Activated T-helper 1 cell treated with anti-CD3 and anti-CD28 coated beads, Interleukin-2, amount 50 U/mL, for 16 hours (primary cell): ENCODE data around the gene NXPE4.

Source experiments
- DNase-seq, 2 donors: peaks; one replicate each; pipeline ENCODE4 v3.0.0-alpha.2; 2020; ENCODE audit warnings: low read depth in 1 of 2, low spot score in 1 of 2

NXPE4 gene

GRCh38 chr11:114562166-114562916 is 33.2 kb downstream of the NXPE4 start:
- DNase-seq = no peak

DNA sequence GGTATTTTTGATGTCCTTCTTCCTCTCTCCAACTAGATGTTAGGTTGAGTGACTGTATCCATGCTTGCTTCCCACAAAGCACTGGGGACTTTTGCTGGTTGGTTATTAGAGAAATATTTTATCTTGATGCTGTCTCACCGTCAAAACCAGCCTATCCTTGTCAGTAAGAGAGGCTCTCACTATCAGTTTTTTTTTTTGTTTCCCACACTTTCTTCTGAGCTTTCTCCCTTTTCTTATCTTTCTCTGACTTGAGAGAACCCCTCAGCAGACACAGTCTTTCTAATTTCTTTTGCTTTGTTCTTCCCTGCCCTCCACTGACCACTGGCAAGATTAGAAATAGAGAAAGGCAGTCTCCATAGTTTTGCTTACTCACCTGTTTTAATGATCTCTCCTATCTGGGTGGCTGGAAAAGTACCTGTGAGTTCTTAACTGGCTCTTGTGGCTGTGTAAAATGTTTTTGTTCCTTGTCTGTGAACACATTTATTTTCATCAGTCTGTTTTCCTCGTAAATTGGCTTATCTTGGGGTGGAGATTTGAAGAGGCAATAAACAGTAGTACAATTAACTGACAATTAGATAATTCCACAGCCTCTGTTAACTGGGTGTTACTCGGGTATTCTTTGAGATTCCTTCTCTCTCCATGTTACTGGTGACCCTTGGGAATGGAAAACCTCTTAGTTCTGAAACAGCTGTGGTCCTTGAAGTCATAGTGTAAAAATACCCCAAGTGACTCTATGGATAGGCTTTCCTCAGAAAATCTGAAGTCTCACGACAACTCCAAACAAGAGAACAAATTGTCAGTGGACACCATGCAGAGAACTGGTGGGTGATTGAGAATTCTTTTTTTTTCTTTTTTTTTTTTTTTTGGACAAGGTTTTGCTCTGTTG is 35.9 kb downstream of the NXPE4 start, which contains the start of gene NXPE1:
Gene NXPE1, minus strand, starts transcription at position 457 of the 886 bp plus-strand sequence. CDS start 8,680 bp downstream, outside the sequence.
- no peak for DNase-seq

DNA sequence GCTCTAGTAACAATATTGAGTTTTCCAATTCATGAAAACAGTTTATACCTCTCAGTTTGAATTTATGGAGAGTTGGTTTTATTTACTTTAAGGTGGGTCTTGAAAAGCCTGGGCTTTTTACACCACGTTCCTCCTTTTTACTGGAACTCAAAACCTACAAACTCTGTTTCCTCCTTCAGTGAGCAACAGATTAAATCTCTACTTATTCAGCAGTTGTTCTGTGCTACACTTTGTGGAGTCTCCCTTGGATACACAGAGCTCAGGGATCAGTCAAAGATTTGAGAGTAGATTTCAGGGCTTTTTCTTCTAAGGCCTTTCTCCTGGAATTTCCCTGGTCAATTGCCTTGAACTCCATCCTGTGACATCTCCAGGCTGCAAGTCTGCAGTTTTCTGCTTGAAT is 39.5 kb downstream of the NXPE4 start:
- DNase-seq = no peak

- DNase-seq = no peak
Observed at GRCh38 chr11:114553642-114554041, 41.9 kb downstream of the NXPE4 start.

- DNase-seq = no peak
Observed at GRCh38 chr11:114551060-114551459, 44.5 kb downstream of the NXPE4 start.

DNA sequence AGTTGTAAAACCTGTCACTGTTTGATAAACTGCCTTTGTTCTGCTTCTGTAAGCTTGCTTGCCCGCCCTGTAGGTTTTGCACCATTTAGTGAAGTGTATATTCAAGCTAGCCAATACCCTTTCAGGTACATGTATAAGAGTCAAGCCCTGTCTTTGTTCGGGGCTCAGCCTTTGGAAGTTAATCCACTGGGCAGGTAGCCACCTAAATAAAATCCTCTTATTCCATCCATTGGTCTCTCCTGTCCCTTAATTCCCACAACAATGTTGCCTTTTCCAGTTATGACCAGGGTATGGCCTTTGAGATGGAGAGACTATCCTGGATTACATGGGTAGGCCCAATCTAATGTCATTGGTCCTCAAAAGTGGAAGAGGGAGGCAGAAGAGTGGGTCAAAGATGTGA is 69.9 kb downstream of the NXPE4 start:
- no peak for DNase-seq

GRCh38 chr11:114524122-114524521 is 71.5 kb downstream of the NXPE4 start:
- DNase-seq = no peak

DNA sequence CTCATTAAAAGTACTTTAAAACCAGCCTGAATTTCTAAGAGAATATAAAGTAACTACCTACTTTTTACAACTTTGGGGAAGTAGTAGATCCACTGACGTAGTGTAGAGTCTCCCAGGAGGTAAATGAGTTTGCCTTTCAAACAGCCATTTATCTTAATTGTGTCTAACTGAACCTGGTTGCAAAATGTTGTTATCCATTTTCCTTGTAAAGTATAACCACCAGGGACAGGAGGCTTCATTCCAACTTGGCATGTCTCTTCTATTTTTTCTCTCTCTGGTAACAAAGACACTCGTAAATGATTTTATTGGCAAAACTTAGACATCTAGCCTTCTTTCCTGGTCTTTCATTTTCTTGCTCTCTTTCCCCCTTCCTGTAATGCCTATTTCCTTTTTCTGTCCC is 72.8 kb downstream of the NXPE4 start:
- no peak for DNase-seq
